ENCODE data around the gene PRSS2.

DNA sequence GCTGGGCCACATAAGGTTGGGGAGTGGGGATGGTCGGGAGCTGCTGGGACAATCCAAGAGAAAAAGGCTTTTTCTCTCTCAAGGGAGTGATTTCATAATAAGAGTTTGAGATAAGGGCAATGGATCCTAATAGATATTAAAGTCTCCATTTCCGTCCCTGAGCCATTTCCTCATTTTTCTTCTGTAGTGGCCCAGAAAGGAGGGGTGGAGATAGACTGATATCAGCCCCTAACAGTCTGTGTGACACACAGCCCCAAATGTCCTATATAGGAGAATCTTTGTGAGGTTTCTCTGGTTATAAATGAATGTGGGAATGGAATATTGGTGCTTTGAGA, 35.2 kb downstream of the PRSS2 start:
- TF ChIP-seq POLR2AphosphoS5 (IDR thresholded peaks at IDR 0.05; ENCODE audit: low read depth, low read length) (no peak), SIN3A (IDR thresholded peaks at IDR 0.05; ENCODE audit: borderline replicate concordance, insufficient read depth, low read depth, low read length) (no peak)
- TF ChIP-seq, protein P1, sequence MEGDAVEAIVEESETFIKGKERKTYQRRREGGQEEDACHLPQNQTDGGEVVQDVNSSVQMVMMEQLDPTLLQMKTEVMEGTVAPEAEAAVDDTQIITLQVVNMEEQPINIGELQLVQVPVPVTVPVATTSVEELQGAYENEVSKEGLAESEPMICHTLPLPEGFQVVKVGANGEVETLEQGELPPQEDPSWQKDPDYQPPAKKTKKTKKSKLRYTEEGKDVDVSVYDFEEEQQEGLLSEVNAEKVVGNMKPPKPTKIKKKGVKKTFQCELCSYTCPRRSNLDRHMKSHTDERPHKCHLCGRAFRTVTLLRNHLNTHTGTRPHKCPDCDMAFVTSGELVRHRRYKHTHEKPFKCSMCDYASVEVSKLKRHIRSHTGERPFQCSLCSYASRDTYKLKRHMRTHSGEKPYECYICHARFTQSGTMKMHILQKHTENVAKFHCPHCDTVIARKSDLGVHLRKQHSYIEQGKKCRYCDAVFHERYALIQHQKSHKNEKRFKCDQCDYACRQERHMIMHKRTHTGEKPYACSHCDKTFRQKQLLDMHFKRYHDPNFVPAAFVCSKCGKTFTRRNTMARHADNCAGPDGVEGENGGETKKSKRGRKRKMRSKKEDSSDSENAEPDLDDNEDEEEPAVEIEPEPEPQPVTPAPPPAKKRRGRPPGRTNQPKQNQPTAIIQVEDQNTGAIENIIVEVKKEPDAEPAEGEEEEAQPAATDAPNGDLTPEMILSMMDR (IDR thresholded peaks at IDR 0.05): no peak
- TF ChIP-seq, protein P2, sequence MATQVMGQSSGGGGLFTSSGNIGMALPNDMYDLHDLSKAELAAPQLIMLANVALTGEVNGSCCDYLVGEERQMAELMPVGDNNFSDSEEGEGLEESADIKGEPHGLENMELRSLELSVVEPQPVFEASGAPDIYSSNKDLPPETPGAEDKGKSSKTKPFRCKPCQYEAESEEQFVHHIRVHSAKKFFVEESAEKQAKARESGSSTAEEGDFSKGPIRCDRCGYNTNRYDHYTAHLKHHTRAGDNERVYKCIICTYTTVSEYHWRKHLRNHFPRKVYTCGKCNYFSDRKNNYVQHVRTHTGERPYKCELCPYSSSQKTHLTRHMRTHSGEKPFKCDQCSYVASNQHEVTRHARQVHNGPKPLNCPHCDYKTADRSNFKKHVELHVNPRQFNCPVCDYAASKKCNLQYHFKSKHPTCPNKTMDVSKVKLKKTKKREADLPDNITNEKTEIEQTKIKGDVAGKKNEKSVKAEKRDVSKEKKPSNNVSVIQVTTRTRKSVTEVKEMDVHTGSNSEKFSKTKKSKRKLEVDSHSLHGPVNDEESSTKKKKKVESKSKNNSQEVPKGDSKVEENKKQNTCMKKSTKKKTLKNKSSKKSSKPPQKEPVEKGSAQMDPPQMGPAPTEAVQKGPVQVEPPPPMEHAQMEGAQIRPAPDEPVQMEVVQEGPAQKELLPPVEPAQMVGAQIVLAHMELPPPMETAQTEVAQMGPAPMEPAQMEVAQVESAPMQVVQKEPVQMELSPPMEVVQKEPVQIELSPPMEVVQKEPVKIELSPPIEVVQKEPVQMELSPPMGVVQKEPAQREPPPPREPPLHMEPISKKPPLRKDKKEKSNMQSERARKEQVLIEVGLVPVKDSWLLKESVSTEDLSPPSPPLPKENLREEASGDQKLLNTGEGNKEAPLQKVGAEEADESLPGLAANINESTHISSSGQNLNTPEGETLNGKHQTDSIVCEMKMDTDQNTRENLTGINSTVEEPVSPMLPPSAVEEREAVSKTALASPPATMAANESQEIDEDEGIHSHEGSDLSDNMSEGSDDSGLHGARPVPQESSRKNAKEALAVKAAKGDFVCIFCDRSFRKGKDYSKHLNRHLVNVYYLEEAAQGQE (IDR thresholded peaks at IDR 0.05; ENCODE audit: insufficient read depth in 1 of 2, low read depth in 2 of 2, low read length in 1 of 2): no peak
